Mesenteric fat pad (tissue), 1 donor: ENCODE data around the gene PGA3. TPM values are rescaled to one million over a fixed set of nuclear protein-coding genes. Genes with fewer than 3 reads are reported as not detected.
A peak's percentile ranks its signal among the peaks of the same experiment; 100 is the strongest.
"Not testable (repeated sequence)": the region's sequence is repeated elsewhere in the genome, so short reads cannot be mapped to it uniquely, and the experiment has no call there.

Experiments
- DNase-seq: peaks from one replicate; pipeline ENCODE4 v3.0.0-alpha.2; 2020; ENCODE audit warnings: low spot score
- long read RNA-seq: library from polyadenylated mRNA; unstranded; transcript quantifications from one replicate; pipeline ENCODE4 v2.0.0, GENCODE V29; 2020
- total RNA-seq: library from RNA; stranded (reverse); fragmentation: NEBNext Ultra II Directional; extraction: Animal tissue kit (Norgen Biotek cat#: 25700); gene quantifications from one replicate; pipeline ENCODE4 v1.2.1, GENCODE V29; 2021
- donor health status: DM: yes; HTN: yes; CAD: no.

The PGA3 gene
- total RNA-seq = 47.2 TPM
- long read RNA-seq, transcript PGA3-204 (3 exons, 867 nt) = major isoform, 7 of 21 reads
- long read RNA-seq, partial matches to known transcripts = 11 of 21 reads
- long read RNA-seq, other reads (novel, unspliced or antisense) = 1 of 21 reads

- DNase-seq = peak; percentile 86
Observed at GRCh38 chr11:61202950-61203746, at the start of gene PGA3. TSS of gene PGA3 (plus strand) at chr11:61203515. CDS start at chr11:61203565, 50 bp downstream.

- DNase-seq = peak; percentile 12
Observed at GRCh38 chr11:61153593-61154095, 49.7 kb upstream of the PGA3 start.

GRCh38 chr11:61154528-61154927 lies 48.8 kb upstream of the PGA3 start:
- peak; percentile 8 for DNase-seq

- no peak for DNase-seq
Observed at GRCh38 chr11:61155312-61155711, 48.0 kb upstream of the PGA3 start.

GRCh38 chr11:61155741-61156140 lies 47.6 kb upstream of the PGA3 start:
- no peak for DNase-seq

GRCh38 chr11:61157743-61158142 lies 45.6 kb upstream of the PGA3 start:
- peak; percentile 3 for DNase-seq

- DNase-seq = no peak
Observed at GRCh38 chr11:61158691-61159381, 44.5 kb upstream of the PGA3 start.

- peak; percentile 55 for DNase-seq
Observed at GRCh38 chr11:61160487-61161189, 42.7 kb upstream of the PGA3 start.

- peak; percentile 98 for DNase-seq
Observed at GRCh38 chr11:61161190-61162091, 41.9 kb upstream of the PGA3 start, which contains the start of gene VPS37C. TSS of gene VPS37C (minus strand) at chr11:61161426. CDS start at chr11:61138829, 22,597 bp downstream.

- peak; percentile 22 for DNase-seq
Observed at GRCh38 chr11:61162092-61162941, 41.0 kb upstream of the PGA3 start.

GRCh38 chr11:61163021-61163420 lies 40.3 kb upstream of the PGA3 start:
- peak; percentile 37 for DNase-seq

GRCh38 chr11:61163714-61164605 lies 39.4 kb upstream of the PGA3 start:
- peak; percentile 22 for DNase-seq

GRCh38 chr11:61164606-61165424 lies 38.5 kb upstream of the PGA3 start:
- DNase-seq = no peak

- not testable (repeated sequence) for DNase-seq
Observed at GRCh38 chr11:61165785-61166184, 37.5 kb upstream of the PGA3 start.

- DNase-seq = peak; percentile 49
Observed at GRCh38 chr11:61166331-61166730, 37.0 kb upstream of the PGA3 start.

GRCh38 chr11:61168042-61168688 lies 35.1 kb upstream of the PGA3 start:
- no peak for DNase-seq

- no peak for DNase-seq
Observed at GRCh38 chr11:61168800-61169199, 34.5 kb upstream of the PGA3 start.
